Right cardiac atrium (tissue), 5 donors: ENCODE measurements around the gene FAM181A. TPM values are rescaled to one million over a fixed set of nuclear protein-coding genes. Genes with fewer than 3 reads are reported as not detected.
A peak's percentile ranks its signal among the peaks of the same experiment; 100 is the strongest.

Experiments
- ATAC-seq, 2 donors: fragments of 200-7000 bp; cut with Tn5 transposase; one replicate each; pipeline versions ENCODE4 v1.8.0 to v1.9.1; 2020; ENCODE audit warnings: moderate library complexity in 2 of 2, mild to moderate bottlenecking in 1 of 2
- DNase-seq, 3 donors: peaks; one replicate each; pipeline ENCODE4 v3.0.0-alpha.2; 2020
- H3K27ac ChIP-seq: one replicate; pipeline ENCODE4 v1.5.1; 2013; ENCODE audit warnings: mild to moderate bottlenecking, low read length, control low read depth, moderate library complexity
- H3K27me3 ChIP-seq: one replicate; pipeline ENCODE4 v1.6.1; 2013; ENCODE audit not compliant: control insufficient read depth, insufficient read depth
- H3K4me1 ChIP-seq: one replicate; pipeline ENCODE4 v1.6.1; 2013; ENCODE audit warnings: low read length; ENCODE audit not compliant: control insufficient read depth, insufficient read depth
- H3K4me3 ChIP-seq: one replicate; pipeline ENCODE4 v1.5.1; 2013; ENCODE audit warnings: low read length, control low read depth
- H3K9me3 ChIP-seq: one replicate; pipeline ENCODE4 v1.6.1; 2013; ENCODE audit warnings: low read length; ENCODE audit not compliant: control insufficient read depth
- WGBS: extraction: QIAGEN DNeasy Blood & Tissue Kit; methylation state at CpG from one replicate; pipeline ENCODE4 v1.1.7; 2013; 5-methylcytosine and 5-hydroxymethylcytosine counted together
- intact Hi-C, 4 donors: fragments of 100-400 bp; cut with DNase I; formaldehyde crosslinking; loops; one replicate each; pipeline versions ENCODE4 v1.11.0 to v1.14.0; 2022 to 2023
- long read RNA-seq, 4 donors: library from polyadenylated mRNA; unstranded; transcript quantifications; one replicate each; pipeline ENCODE4 v2.0.0, GENCODE V29; 2020 to 2021
- polyA plus RNA-seq: library from polyadenylated mRNA; stranded (reverse); fragments of 200-250 nt; gene quantifications from one replicate; pipeline ENCODE4 v1.2.3, GENCODE V29; 2013
- total RNA-seq, 4 donors: library from RNA; stranded (reverse); fragmentation: NEBNext Ultra II Directional; extraction: Animal tissue kit (Norgen Biotek cat#: 25700); gene quantifications; one replicate each; pipeline ENCODE4 v1.2.1, GENCODE V29; 2021
- donor health status: healthy with polysubstance abuse.
- donor health status: DM: no; HTN: yes; CAD: no.
- donor health status: DM: no; HTN: no; CAD: no.
- donor health status: DM: no; HTN: yes; CAD: no; lungs with severe emphysema.
- donor health status: DM: yes; HTN: yes; CAD: no.

Gene FAM181A
- not detected for total RNA-seq
- polyA plus RNA-seq, result not detected
- long read RNA-seq, donor 1, result 0 reads
- long read RNA-seq, donor 2, result 0 reads
- long read RNA-seq, donor 3, result 0 reads
- long read RNA-seq, donor 4, result 0 reads

GRCh38 chr14:93926873-93927799 lies at the start of gene FAM181A:
FAM181A (plus strand) TSS chr14:93927344; CDS start chr14:93928286, 942 bp downstream.
- WGBS, result 68% methylated on average over 38 of the region's 38 CpGs
- Histone ChIP-seq H3K9me3 (no peaks in the 10 kb centered on the region), H3K27ac (no peak within 1 kb of the TSS), H3K4me3 (no peak within 1 kb of the TSS), H3K27me3 (no peaks in the 10 kb centered on the region), H3K4me1 (no peaks in the 10 kb centered on the region)
- ATAC-seq (no peak), DNase-seq (no peak)
- intact Hi-C loops, result no loop called here

GRCh38 chr14:93878212-93878611 lies 48.9 kb upstream of the FAM181A start:
- DNase-seq (no peak), ATAC-seq (no peak)
- no peaks in the 10 kb centered on the region for H3K9me3 ChIP-seq
- intact Hi-C loops, result no loop called here
- no peak overlapping the region for H3K4me3 ChIP-seq
- H3K4me1 ChIP-seq, result no peaks in the 10 kb centered on the region
- WGBS, result 59% methylated on average over 8 of the region's 8 CpGs
- H3K27ac ChIP-seq, result no peak overlapping the region
- no peaks in the 10 kb centered on the region for H3K27me3 ChIP-seq

GRCh38 chr14:93878871-93879270 lies 48.3 kb upstream of the FAM181A start:
- no peak for DNase-seq
- Histone ChIP-seq H3K9me3 (no peaks in the 10 kb centered on the region), H3K27ac (no peak overlapping the region), H3K4me1 (no peaks in the 10 kb centered on the region), H3K4me3 (no peak overlapping the region), H3K27me3 (no peaks in the 10 kb centered on the region)
- no peak for ATAC-seq
- WGBS, result 85% methylated on average over 5 of the region's 5 CpGs
- intact Hi-C loops, result no loop called here

- no peak overlapping the region for H3K4me3 ChIP-seq
Observed at GRCh38 chr14:93879362-93879983, 47.7 kb upstream of the FAM181A start.

GRCh38 chr14:93880021-93880820 lies 46.9 kb upstream of the FAM181A start:
- 33% methylated on average over 11 of the region's 11 CpGs for WGBS
- intact Hi-C loops, result no loop called here
- peak; percentile 56 to 58 for ATAC-seq

More at GRCh38 chr14:93879362-93879983, 47.7 kb upstream of the FAM181A start:
- Histone ChIP-seq H3K4me1 (no peaks in the 10 kb centered on the region), H3K27me3 (no peaks in the 10 kb centered on the region), H3K9me3 (no peaks in the 10 kb centered on the region), H3K27ac (no peak overlapping the region)
- WGBS, result 48% methylated on average over 7 of the region's 7 CpGs
- DNase-seq (no peak), ATAC-seq (no peak)
- intact Hi-C loops, result no loop called here

GRCh38 chr14:93884950-93885349 lies 42.2 kb upstream of the FAM181A start:
- Histone ChIP-seq H3K27me3 (no peaks in the 10 kb centered on the region), H3K4me1 (no peaks in the 10 kb centered on the region), H3K4me3 (no peak overlapping the region), H3K9me3 (no peaks in the 10 kb centered on the region), H3K27ac (no peak overlapping the region)
- ATAC-seq (no peak), DNase-seq (no peak)
- intact Hi-C loops, result no loop called here
- WGBS, result 73% methylated on average over 1 of the region's 1 CpG

More at GRCh38 chr14:93880021-93880820, 46.9 kb upstream of the FAM181A start:
- Histone ChIP-seq H3K27ac (no peak overlapping the region), H3K9me3 (no peaks in the 10 kb centered on the region), H3K4me1 (no peaks in the 10 kb centered on the region), H3K27me3 (no peaks in the 10 kb centered on the region), H3K4me3 (no peak overlapping the region)
- peak; percentile 40 to 72 (median 68) for DNase-seq

- Histone ChIP-seq H3K27me3 (no peaks in the 10 kb centered on the region), H3K9me3 (no peaks in the 10 kb centered on the region), H3K27ac (no peak overlapping the region), H3K4me1 (no peaks in the 10 kb centered on the region), H3K4me3 (no peak overlapping the region)
- intact Hi-C loops, result no loop called here
- 45% methylated on average over 12 of the region's 12 CpGs for WGBS
- ATAC-seq (peak; percentile 76 to 79), DNase-seq (peak; percentile 56 to 84 (median 82))
Observed at GRCh38 chr14:93888995-93889394, 38.1 kb upstream of the FAM181A start.

- Histone ChIP-seq H3K4me3 (no peak overlapping the region), H3K27ac (no peak overlapping the region), H3K27me3 (no peaks in the 10 kb centered on the region), H3K4me1 (no peaks in the 10 kb centered on the region), H3K9me3 (no peaks in the 10 kb centered on the region)
- DNase-seq, result peak in 1 of 3 donors; percentile 57
- intact Hi-C loops, result loop anchor here (5.0 kb wide), 1 partner anchor 233 kb away; no protein-coding TSS in a partner anchor
- ATAC-seq, result no peak
- WGBS, result 64% methylated on average over 9 of the region's 9 CpGs
Observed at GRCh38 chr14:93889739-93890483, 37.2 kb upstream of the FAM181A start.

GRCh38 chr14:93891756-93892504 lies 35.2 kb upstream of the FAM181A start:
- no peak for ATAC-seq
- intact Hi-C loops, result loop anchor here (5.0 kb wide), 1 partner anchor 235 kb away; no protein-coding TSS in a partner anchor
- no peak for DNase-seq
- Histone ChIP-seq H3K27ac (no peak overlapping the region), H3K27me3 (no peaks in the 10 kb centered on the region), H3K9me3 (no peaks in the 10 kb centered on the region), H3K4me1 (no peaks in the 10 kb centered on the region), H3K4me3 (no peak overlapping the region)
- 74% methylated on average over 15 of the region's 15 CpGs for WGBS

- Histone ChIP-seq H3K4me1 (no peaks in the 10 kb centered on the region), H3K27me3 (no peaks in the 10 kb centered on the region), H3K4me3 (no peak overlapping the region), H3K9me3 (no peaks in the 10 kb centered on the region), H3K27ac (no peak overlapping the region)
- DNase-seq (no peak), ATAC-seq (no peak)
- intact Hi-C loops, result loop anchor here (5.0 kb wide), 1 partner anchor 235 kb away; no protein-coding TSS in a partner anchor
- WGBS, result 66% methylated on average over 5 of the region's 5 CpGs
Observed at GRCh38 chr14:93892505-93892839, 34.7 kb upstream of the FAM181A start.
